Neutrophil (primary cell): Measurements from ENCODE around the gene NFYA.
A peak's percentile ranks its signal among the peaks of the same experiment; 100 is the strongest.

ENCODE experiments used
- H3K27ac ChIP-seq: fragments of 200-600 bp; sonication (generic); 2 replicates; pipeline ENCODE4 v1.5.1; 2016; ENCODE audit warnings: mild to moderate bottlenecking, moderate library complexity
- H3K27me3 ChIP-seq: fragments of 200-600 bp; sonication (generic); 2 replicates; pipeline ENCODE4 v1.6.0; 2016; ENCODE audit warnings: mild to moderate bottlenecking
- H3K36me3 ChIP-seq: fragments of 200-600 bp; sonication (generic); 2 replicates; pipeline ENCODE4 v1.5.1; 2017
- H3K4me1 ChIP-seq, 2 experiments: fragments of 200-600 bp in 1 of 2; sonication (generic) in 1 of 2; 1 replicate in 1 of 2; 2 replicates in 1 of 2; pipeline versions ENCODE4 v1.5.1 to v1.6.1; 2013 to 2016; ENCODE audit warnings: low read depth in 1 of 2, low read length in 1 of 2, mild to moderate bottlenecking in 1 of 2, moderate library complexity in 1 of 2; ENCODE audit not compliant: control insufficient read depth in 1 of 2, insufficient read depth in 1 of 2
- H3K4me3 ChIP-seq, 2 experiments: fragments of 200-600 bp in 1 of 2; sonication (generic) in 1 of 2; 1 replicate in 1 of 2; 2 replicates in 1 of 2; pipeline ENCODE4 v1.5.1; 2013 to 2016; ENCODE audit warnings: low read depth in 1 of 2, low read length in 1 of 2, mild to moderate bottlenecking in 1 of 2, moderate library complexity in 1 of 2
- H3K9me3 ChIP-seq: fragments of 200-600 bp; sonication (generic); 2 replicates; pipeline ENCODE4 v1.5.1; 2016
- TF ChIP-seq, protein P1 (sequence below): fragments of 200-600 bp; sonication (generic); IDR thresholded peaks from 2 replicates; pipeline ENCODE4 v1.5.1; 2016; ENCODE audit warnings: antibody characterized with exemption

The NFYA gene

DNA sequence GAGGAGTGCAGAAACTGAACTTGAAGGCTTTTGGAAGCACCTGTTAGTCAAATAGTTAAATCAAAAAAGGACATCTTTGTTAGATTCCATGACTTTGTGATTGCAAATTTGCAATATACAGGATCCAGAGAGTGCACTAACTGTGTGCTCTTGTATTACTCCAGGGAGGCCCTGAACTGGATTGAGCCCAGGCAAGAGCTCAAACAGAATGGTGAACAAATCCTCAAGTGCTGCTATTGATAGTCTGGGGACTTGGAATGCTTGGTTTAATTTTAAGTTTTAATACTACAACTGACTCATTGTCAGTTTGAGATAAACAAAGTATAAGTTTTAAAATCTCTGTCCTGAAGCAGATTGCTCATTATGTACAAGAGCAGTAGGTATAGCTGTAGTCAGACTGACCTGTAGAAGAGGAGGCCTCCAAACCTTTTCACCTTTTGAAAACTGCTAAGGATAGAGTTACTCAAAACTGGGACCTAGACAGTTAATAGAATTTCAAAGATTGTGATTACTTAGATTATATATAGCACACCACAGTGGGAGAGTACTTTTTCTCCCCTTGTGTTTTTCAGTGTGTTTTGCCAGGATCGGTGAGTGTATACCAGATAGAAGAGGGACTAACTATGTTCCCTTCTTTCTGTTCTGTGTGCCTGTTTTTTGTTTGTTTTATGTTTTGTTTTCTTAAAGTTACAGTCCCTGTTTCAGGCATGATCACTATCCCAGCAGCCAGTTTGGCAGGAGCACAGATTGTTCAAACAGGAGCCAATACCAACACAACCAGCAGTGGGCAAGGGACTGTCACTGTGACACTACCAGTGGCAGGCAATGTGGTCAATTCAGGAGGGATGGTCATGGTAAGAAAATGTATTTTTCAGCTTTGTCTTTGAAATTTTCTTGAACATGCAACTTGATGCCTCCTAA lies 18.3 kb downstream of the NFYA start:
- no peak overlapping the region for H3K4me3 ChIP-seq
- H3K27ac ChIP-seq: peak overlapping the region; percentile 50
- TF ChIP-seq, protein P1, sequence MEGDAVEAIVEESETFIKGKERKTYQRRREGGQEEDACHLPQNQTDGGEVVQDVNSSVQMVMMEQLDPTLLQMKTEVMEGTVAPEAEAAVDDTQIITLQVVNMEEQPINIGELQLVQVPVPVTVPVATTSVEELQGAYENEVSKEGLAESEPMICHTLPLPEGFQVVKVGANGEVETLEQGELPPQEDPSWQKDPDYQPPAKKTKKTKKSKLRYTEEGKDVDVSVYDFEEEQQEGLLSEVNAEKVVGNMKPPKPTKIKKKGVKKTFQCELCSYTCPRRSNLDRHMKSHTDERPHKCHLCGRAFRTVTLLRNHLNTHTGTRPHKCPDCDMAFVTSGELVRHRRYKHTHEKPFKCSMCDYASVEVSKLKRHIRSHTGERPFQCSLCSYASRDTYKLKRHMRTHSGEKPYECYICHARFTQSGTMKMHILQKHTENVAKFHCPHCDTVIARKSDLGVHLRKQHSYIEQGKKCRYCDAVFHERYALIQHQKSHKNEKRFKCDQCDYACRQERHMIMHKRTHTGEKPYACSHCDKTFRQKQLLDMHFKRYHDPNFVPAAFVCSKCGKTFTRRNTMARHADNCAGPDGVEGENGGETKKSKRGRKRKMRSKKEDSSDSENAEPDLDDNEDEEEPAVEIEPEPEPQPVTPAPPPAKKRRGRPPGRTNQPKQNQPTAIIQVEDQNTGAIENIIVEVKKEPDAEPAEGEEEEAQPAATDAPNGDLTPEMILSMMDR: no peak

DNA sequence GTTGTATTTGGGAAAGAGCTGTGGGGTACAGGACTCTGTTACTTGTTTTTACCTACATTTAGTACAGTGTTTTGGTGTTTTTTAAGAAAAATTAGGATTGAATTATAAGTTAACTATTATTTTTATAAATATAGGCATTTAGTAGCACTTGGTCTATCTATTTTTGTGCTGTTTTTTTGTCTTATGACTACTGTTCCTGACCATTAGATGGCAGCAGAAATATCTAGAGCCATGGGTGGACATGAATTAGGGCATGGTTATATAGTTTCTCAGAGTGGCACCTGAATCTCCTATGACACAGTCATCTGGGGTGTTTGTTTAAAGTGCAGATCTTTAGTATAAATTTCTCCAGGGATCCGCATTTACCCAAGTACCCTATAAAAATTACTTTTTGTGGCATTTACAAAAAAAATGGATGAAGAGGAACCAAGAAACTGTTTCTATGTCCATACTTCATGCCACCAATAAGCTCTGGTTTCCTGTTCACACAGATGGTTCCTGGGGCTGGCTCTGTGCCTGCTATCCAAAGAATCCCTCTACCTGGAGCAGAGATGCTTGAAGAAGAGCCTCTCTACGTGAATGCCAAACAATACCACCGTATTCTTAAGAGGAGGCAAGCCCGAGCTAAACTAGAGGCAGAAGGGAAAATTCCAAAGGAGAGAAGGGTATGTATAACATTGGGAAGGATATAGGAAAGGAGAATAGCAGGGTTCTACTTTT lies 19.8 kb downstream of the NFYA start:
- Histone ChIP-seq H3K27ac (no peak overlapping the region), H3K36me3 (peaks cover 97% of the 10 kb centered on the region), H3K9me3 (no peaks in the 10 kb centered on the region), H3K4me3 (no peak overlapping the region), H3K4me1 (peaks cover 6 to 8% of the 10 kb centered on the region in 2 experiments), H3K27me3 (no peaks in the 10 kb centered on the region)
- TF ChIP-seq, protein P1: no peak

More for the DNA sequence above, 18.3 kb downstream of the NFYA start:
- peaks cover 93% of the 10 kb centered on the region for H3K36me3 ChIP-seq
- H3K27me3 ChIP-seq: no peaks in the 10 kb centered on the region
- peaks cover 6 to 8% of the 10 kb centered on the region in 2 experiments for H3K4me1 ChIP-seq
- no peaks in the 10 kb centered on the region for H3K9me3 ChIP-seq

DNA sequence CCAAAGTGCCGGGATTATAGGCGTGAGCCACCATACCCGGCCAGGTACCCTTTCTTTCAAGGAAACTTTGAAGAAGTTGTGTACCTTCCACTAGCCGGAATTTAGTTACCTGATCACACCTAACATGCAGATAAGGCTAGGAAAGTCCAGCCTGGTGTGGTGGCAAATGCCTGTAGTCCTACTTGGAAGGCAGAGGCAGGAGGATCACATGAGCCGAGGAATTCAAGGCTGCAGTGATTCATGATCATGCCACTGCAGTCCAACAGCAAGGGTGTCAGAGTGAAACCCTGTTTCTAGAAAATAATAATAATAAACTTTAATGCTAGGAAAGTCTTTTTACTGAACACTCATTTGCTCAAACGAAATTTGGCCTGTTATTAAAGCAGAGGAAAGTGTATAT lies 21.0 kb downstream of the NFYA start:
- Histone ChIP-seq H3K4me3 (no peak overlapping the region), H3K27ac (no peak overlapping the region), H3K9me3 (no peaks in the 10 kb centered on the region), H3K27me3 (no peaks in the 10 kb centered on the region), H3K4me1 (peaks cover 6 to 8% of the 10 kb centered on the region in 2 experiments), H3K36me3 (peaks cover 100% of the 10 kb centered on the region)
- TF ChIP-seq, protein P1: no peak

DNA sequence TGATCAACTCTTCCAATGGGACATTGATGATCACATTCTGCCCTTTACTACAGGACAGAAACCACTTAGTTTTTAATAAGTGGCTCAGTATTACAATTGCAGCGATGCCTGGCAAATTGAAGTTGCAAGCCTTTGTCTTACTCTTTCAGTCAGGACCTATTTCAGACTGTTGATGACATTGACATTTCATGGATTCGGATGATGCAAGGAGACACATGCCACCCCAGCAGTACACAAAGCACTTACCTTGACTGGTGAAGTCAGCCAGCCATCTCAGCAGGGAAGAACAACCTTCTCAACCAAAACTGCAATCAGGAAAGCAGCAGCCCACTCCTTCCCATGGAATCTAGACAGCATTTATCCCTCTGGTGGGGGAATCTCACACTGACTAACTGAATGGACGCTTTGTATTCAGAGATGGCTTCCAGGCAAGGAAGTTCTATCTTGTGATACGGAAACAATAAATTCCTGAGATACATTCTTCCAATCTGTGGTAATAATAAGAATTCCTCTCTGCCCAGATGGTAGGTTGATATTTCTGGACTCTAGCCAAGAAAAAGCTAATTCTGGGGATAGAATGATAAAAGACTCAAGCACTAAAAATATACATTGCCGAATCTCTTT lies 24.8 kb downstream of the NFYA start:
- no peaks in the 10 kb centered on the region for H3K27me3 ChIP-seq
- H3K4me3 ChIP-seq: no peak overlapping the region
- TF ChIP-seq, protein P1: no peak
- peak overlapping the region; percentile 28 for H3K27ac ChIP-seq
- no peaks in the 10 kb centered on the region for H3K9me3 ChIP-seq
- peaks cover 95% of the 10 kb centered on the region for H3K36me3 ChIP-seq
- H3K4me1 ChIP-seq: no peaks in the 10 kb centered on the region

DNA sequence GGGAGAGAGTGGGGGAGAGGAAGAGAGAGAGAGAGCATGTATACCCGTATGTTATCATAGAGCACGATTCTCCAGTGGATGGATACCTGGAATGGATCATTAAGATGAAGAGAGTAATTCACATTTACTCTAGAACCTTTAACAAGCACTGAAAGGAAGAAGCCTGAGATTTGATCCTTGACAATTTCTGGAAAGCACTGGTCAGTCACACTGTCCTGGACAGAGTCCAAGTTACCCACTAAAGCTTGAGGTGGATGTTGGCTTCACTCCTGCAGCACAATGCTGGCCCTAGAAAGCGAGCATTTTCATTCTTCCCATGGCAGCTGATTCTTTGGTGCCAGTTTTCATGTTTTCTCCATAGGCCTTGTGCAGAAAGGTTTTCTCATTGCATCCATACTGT lies 25.6 kb downstream of the NFYA start:
- H3K36me3 ChIP-seq: peaks cover 87% of the 10 kb centered on the region
- H3K27me3 ChIP-seq: no peaks in the 10 kb centered on the region
- H3K27ac ChIP-seq: peak overlapping the region; percentile 28
- H3K9me3 ChIP-seq: no peaks in the 10 kb centered on the region
- TF ChIP-seq, protein P1: no peak
- H3K4me1 ChIP-seq: no peaks in the 10 kb centered on the region
- no peak overlapping the region for H3K4me3 ChIP-seq
